Endodermal cell (in vitro differentiated cells): ENCODE measurements around the gene MBNL2. TPM values are rescaled to one million over a fixed set of nuclear protein-coding genes. Genes with fewer than 3 reads are reported as not detected.

ENCODE experiments used
- DNase-seq: peaks from one replicate; pipeline ENCODE4 v3.0.0-alpha.2; 2017
- H3K27ac ChIP-seq: 2 replicates; pipeline ENCODE4 v1.5.1; 2013; ENCODE audit warnings: mild to moderate bottlenecking, low read depth, low read length, moderate library complexity
- H3K27me3 ChIP-seq: 2 replicates; pipeline ENCODE4 v1.6.1; 2013; ENCODE audit warnings: mild to moderate bottlenecking, low read length, moderate library complexity; ENCODE audit not compliant: insufficient read depth, control insufficient read depth, poor library complexity, severe bottlenecking
- H3K36me3 ChIP-seq: 2 replicates; pipeline ENCODE4 v1.7.0; 2013; ENCODE audit warnings: mild to moderate bottlenecking, low read length, moderate library complexity; ENCODE audit not compliant: control insufficient read depth, insufficient read depth
- H3K4me1 ChIP-seq: one replicate; pipeline ENCODE4 v1.7.0; 2013; ENCODE audit warnings: low read length; ENCODE audit not compliant: control insufficient read depth, insufficient read depth
- H3K4me3 ChIP-seq: 2 replicates; pipeline ENCODE4 v1.5.1; 2013; ENCODE audit warnings: mild to moderate bottlenecking, low read length, moderate library complexity
- H3K9ac ChIP-seq: 2 replicates; pipeline ENCODE4 v1.6.1; 2013; ENCODE audit warnings: mild to moderate bottlenecking, low read length, moderate library complexity; ENCODE audit not compliant: poor library complexity, severe bottlenecking; ENCODE audit errors: extremely low read depth
- H3K9me3 ChIP-seq: 2 replicates; pipeline ENCODE4 v1.6.1; 2013; ENCODE audit warnings: mild to moderate bottlenecking, low read length, moderate library complexity; ENCODE audit not compliant: control insufficient read depth
- H3K27ac Mint-ChIP-seq: 2 replicates; pipeline ENCODE4 v1.8.0; 2020; ENCODE audit warnings: mixed read lengths
- H3K27me3 Mint-ChIP-seq: 2 replicates; pipeline ENCODE4 v1.8.0; 2021; ENCODE audit warnings: mild to moderate bottlenecking, mixed read lengths; ENCODE audit not compliant: insufficient read depth
- H3K36me3 Mint-ChIP-seq: 2 replicates; pipeline ENCODE4 v1.8.0; 2020; ENCODE audit warnings: low read depth, mixed read lengths
- H3K4me1 Mint-ChIP-seq: 2 replicates; pipeline ENCODE4 v1.8.0; 2020; ENCODE audit warnings: mixed read lengths
- H3K4me3 Mint-ChIP-seq: 2 replicates; pipeline ENCODE4 v1.8.0; 2020; ENCODE audit warnings: mild to moderate bottlenecking, moderate library complexity, mixed read lengths
- H3K9me3 Mint-ChIP-seq: 2 replicates; pipeline ENCODE4 v1.8.0; 2020; ENCODE audit warnings: mild to moderate bottlenecking, mixed read lengths
- CTCF ChIP-seq: fragments of 200-600 bp; sonication (generic); conservative IDR thresholded peaks from 2 replicates; pipeline ENCODE4 v1.5.0; 2021; ENCODE audit warnings: antibody characterized with exemption, mild to moderate bottlenecking
- WGBS, 2 experiments: methylation state at CpG; one replicate each; pipeline versions ENCODE4 v1.1.5 to v1.1.7; 2013; ENCODE audit warnings: missing lambda C conversion rate in 2 of 2, mixed read lengths in 1 of 2; ENCODE audit not compliant: insufficient coverage in 1 of 2, insufficient read length in 1 of 2; 5-methylcytosine and 5-hydroxymethylcytosine counted together
- total RNA-seq, 2 donors: library from RNA; stranded (reverse); fragmentation: NEBNext Ultra II Directional in 1 of 2; extraction: Animal tissue kit (Norgen Biotek cat#: 25700) in 1 of 2; gene quantifications; 2 replicates in 1 of 2; 3 replicates in 1 of 2; pipeline ENCODE4 v1.2.1, GENCODE V29; 2021

The MBNL2 gene
- total RNA-seq, 2 donors from 2014 or later = 1.7 to 3.3 TPM

- no peak for DNase-seq
- Mint-ChIP-seq H3K4me3 (no peak overlapping the region), H3K4me1 (peaks cover 13% of the 10 kb centered on the region), H3K9me3 (no peaks in the 10 kb centered on the region), H3K36me3 (no peaks in the 10 kb centered on the region), H3K27me3 (peaks cover 24% of the 10 kb centered on the region), H3K27ac (no peak overlapping the region)
- no peaks in the 10 kb centered on the region for H3K4me1 ChIP-seq
- H3K27ac ChIP-seq = no peak overlapping the region
- peaks cover 15% of the 10 kb centered on the region for H3K27me3 ChIP-seq
- H3K9me3 ChIP-seq = no peaks in the 10 kb centered on the region
- 96 to 100% methylated on average over 1 to 2 of the region's 3 CpGs for WGBS, 2 experiments
- H3K9ac ChIP-seq = no peak overlapping the region
- no peak overlapping the region for H3K4me3 ChIP-seq
- no peaks in the 10 kb centered on the region for H3K36me3 ChIP-seq
- no peak for TF ChIP-seq CTCF
These were observed 89.8 kb downstream of the MBNL2 start for GRCh38 chr13:97311956-97312355.

GRCh38 chr13:97313551-97314260, 91.6 kb downstream of the MBNL2 start:
- Histone ChIP-seq H3K4me3 (no peak overlapping the region), H3K9me3 (no peaks in the 10 kb centered on the region), H3K27ac (no peak overlapping the region), H3K27me3 (peaks cover 15% of the 10 kb centered on the region), H3K9ac (no peak overlapping the region), H3K36me3 (no peaks in the 10 kb centered on the region), H3K4me1 (no peaks in the 10 kb centered on the region)
- Mint-ChIP-seq H3K36me3 (no peaks in the 10 kb centered on the region), H3K9me3 (no peaks in the 10 kb centered on the region), H3K27me3 (peaks cover 25% of the 10 kb centered on the region), H3K4me1 (peaks cover 5% of the 10 kb centered on the region), H3K27ac (no peak overlapping the region), H3K4me3 (no peak overlapping the region)
- TF ChIP-seq CTCF = no peak
- no peak for DNase-seq

GRCh38 chr13:97316390-97316789, 94.3 kb downstream of the MBNL2 start:
- Histone ChIP-seq H3K36me3 (no peaks in the 10 kb centered on the region), H3K27me3 (peaks cover 14% of the 10 kb centered on the region), H3K27ac (no peak overlapping the region), H3K9ac (no peak overlapping the region), H3K9me3 (no peaks in the 10 kb centered on the region), H3K4me1 (no peaks in the 10 kb centered on the region), H3K4me3 (no peak overlapping the region)
- Mint-ChIP-seq H3K4me3 (no peak overlapping the region), H3K36me3 (no peaks in the 10 kb centered on the region), H3K27me3 (peaks cover 25% of the 10 kb centered on the region), H3K4me1 (no peaks in the 10 kb centered on the region), H3K9me3 (no peaks in the 10 kb centered on the region), H3K27ac (no peak overlapping the region)
- no peak for TF ChIP-seq CTCF
- no peak for DNase-seq
- 96% methylated on average over 2 of the region's 2 CpGs; no CpG with 5 or more reads in 1 of the 2 experiments for WGBS, 2 experiments
